Omental fat pad (tissue), 4 donors: Measurements from ENCODE around the gene CDC14B. TPM values are rescaled to one million over a fixed set of nuclear protein-coding genes. Genes with fewer than 3 reads are reported as not detected.
"Not testable (repeated sequence)": the region's sequence is repeated elsewhere in the genome, so short reads cannot be mapped to it uniquely, and the experiment has no call there.

Experiments
- ATAC-seq: fragments of 150-250 bp; one replicate; pipeline ENCODE4 v1.9.1; 2016; ENCODE audit warnings: mild to moderate bottlenecking, moderate library complexity; ENCODE audit not compliant: low FRiP score
- DNase-seq: peaks from one replicate; pipeline ENCODE4 v3.0.0-alpha.2; 2019; ENCODE audit warnings: low spot score
- total RNA-seq, 4 donors: library from RNA; depleted of rRNA; stranded (reverse); fragments of >200 nt; gene quantifications; one replicate each; pipeline ENCODE4 v1.1.0, GENCODE V29; 2016
- TF ChIP-seq, protein P1 (sequence below), 3 donors: fragments of 450-650 bp; IDR thresholded peaks; one replicate each; pipeline ENCODE4 v1.5.1; 2016 to 2017; ENCODE audit warnings: antibody characterized with exemption in 3 of 3, mild to moderate bottlenecking in 3 of 3, moderate library complexity in 2 of 3

CDC14B gene
- 10 to 100 TPM; 14.4 to 40.5 (median 21.5) TPM for total RNA-seq

DNA sequence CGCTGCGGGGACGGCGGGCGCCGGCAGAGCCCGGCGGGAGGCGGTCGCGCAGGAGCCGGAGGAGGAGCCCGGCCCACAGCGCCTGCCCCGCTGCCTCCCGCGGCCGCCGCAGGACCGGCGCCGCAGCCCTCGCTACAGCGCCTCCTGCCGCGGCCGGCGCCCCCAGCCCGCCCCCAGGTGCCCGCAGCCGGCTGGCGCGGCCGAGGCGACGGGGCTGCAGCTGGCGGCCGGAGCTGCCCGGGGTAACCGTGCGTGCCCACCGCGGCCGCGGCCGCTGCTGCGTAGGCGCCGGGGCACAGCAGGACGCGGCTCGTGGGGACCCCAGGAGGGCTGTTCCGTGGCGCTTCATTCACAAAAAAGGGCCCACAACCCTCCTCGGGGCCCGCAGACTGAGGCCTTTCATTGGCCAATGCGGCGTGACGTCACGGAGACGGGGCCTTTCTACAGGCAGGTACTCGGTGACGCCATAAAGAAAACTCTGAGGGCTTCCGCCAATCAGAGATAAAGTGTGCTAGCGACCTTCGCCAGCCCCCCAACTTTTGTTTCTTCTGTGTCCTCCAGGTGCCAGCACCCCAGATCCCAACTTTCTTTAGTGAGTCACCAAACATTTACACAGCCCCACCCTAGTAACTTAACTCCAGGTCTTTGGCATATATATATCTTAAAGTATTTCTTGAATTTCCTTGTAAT, at the start of gene CDC14B:
Gene CDC14B (minus strand): TSS at position 353 of the 690 bp plus-strand sequence. CDS start 465 bp downstream, outside the sequence.
- DNase-seq (peak; percentile 89), ATAC-seq (peak; percentile 85)
- TF ChIP-seq, protein P1, sequence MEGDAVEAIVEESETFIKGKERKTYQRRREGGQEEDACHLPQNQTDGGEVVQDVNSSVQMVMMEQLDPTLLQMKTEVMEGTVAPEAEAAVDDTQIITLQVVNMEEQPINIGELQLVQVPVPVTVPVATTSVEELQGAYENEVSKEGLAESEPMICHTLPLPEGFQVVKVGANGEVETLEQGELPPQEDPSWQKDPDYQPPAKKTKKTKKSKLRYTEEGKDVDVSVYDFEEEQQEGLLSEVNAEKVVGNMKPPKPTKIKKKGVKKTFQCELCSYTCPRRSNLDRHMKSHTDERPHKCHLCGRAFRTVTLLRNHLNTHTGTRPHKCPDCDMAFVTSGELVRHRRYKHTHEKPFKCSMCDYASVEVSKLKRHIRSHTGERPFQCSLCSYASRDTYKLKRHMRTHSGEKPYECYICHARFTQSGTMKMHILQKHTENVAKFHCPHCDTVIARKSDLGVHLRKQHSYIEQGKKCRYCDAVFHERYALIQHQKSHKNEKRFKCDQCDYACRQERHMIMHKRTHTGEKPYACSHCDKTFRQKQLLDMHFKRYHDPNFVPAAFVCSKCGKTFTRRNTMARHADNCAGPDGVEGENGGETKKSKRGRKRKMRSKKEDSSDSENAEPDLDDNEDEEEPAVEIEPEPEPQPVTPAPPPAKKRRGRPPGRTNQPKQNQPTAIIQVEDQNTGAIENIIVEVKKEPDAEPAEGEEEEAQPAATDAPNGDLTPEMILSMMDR (IDR thresholded peaks at IDR 0.05) = no peak

DNA sequence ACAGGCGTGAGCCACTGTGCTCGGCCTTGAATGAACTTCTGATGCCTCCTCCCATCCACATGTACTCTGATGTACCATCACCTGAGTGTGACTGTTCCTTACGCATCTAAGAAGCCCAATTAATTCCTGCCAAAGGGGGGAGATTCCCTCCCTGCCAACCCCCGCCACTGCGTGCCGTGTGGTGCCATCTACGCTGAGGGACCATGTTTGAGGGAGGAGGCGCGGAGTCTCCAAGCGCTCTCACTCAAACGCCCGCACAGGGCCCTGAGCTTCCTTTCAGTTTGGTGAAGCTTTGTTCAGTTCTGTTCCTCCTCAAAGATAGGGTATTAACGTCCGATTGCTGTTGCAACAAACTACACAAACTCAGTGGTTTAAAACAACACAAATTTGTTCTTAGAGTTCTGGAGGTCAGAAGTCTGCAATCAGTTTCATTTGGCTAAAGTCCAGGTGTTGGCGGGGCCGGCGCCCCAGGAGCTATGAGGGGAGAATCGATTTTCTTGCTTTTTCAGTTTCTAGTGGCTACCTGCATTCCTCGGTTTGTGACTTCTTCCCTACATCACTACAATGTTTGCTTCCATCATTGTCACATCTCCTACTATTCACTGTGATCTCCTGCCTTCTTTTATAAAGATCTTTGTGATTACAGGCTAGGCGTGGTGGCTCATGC, 49.4 kb upstream of the CDC14B start:
- TF ChIP-seq, protein P1 (IDR thresholded peaks at IDR 0.05) = no peak
- DNase-seq (no peak), ATAC-seq (no peak)

DNA sequence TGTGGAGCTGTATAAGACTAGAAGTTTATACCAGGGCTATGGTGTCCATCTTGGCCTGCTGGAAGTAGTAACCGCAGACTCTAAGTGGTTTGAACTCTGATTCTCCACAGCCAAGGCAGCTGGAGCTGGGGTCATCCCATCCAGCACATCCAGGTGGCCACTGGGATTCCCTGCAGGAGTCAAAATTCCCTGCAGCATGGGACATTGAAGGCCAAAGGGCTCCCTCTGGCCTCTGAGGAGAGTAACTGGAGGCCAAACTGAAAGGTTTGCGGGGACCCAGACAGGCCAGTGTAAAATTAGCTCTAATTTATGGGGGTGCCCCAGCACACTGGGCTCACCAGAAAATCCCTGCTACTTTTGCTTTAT, 47.7 kb upstream of the CDC14B start:
- DNase-seq (no peak), ATAC-seq (no peak)
- TF ChIP-seq, protein P1 (IDR thresholded peaks at IDR 0.05) = no peak

DNA sequence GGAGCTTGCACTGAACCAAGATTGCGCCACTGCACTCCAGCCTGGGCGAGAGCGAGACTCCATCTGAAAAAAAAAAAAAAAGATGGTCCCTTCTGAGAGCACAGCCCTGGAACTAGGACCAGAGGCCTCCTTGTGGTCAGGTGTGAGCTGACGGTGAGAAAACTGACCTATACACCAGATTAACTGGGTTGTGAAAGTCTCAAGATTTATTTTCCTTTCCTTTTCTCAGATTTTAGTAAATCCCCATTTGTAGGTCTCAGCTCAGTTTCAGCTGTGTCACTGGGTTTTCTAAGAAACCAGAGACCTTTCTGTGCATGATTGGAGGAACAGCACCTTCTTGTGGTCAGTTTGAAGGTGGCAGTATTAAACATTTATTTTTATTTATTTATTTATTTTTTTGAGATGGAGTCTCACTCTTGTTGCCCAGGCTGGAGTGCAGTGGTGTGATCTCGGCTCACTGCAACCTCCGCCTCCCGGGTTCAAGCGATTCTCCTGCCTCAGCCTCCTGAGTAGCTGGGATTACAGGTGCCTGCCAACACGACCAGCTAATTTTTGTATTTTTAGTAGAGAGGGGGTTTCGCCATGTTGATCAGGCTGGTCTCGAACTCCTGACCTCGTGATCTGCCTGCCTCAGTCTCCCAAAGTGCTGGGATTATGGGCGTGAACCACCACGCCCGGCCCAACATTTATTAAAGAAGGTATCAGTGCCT, 47.2 kb upstream of the CDC14B start:
- DNase-seq = not testable (repeated sequence)
- TF ChIP-seq, protein P1 (IDR thresholded peaks at IDR 0.05) = peak in 1 of 3 donors; percentile 12
- peak; percentile 58 for ATAC-seq

DNA sequence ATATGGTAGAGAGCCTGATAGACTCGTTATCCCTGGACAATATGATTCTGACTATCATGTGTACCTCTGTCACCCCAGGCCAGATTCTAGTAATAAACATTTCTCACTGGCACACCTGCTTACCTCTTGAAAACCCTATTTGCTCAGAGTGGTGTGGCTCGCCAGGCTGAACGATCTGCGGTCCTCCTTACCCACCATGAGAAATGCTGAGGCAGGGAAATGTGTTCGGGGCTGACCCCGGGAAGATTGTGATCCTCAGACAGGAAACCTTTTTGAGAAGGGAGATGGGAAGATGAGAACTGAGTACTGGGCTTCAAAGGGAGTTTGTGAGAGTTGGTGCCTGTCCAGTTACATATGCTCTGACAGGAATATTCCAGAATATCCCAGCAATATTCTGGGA, 46.1 kb upstream of the CDC14B start:
- ATAC-seq (no peak), DNase-seq (no peak)
- TF ChIP-seq, protein P1 (IDR thresholded peaks at IDR 0.05) = no peak

DNA sequence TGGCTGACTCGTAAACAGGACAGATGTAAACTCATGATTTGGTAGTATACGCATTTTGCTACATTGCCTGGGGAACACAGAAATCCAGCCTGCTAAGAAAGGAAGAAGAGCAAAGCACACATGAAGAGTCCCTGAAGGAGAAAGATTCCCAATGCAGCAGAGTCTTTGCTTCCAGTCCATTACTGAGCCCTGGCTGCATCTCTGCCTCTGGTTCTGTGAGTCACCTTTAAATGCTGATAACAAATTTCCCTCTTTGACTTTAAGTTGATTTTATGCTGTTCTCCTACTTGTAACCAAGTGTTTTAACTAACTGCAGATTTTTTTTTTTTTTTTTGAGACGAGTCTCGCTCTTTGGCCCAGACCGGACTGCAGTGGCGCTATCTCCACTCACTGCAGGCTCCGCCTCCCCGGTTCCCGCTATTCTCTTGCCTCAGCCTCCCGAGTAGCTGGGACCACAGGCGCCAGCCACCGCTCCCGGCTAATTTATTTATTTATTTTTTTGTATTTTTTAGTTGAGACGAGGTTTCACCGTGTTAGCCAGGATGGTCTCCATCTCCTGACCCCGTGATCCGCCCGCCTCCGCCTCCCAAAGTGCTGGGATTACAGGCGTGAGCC, 44.0 kb upstream of the CDC14B start:
- TF ChIP-seq, protein P1 (IDR thresholded peaks at IDR 0.05) = no peak
- ATAC-seq = no peak

More for the DNA sequence above, 44.0 kb upstream of the CDC14B start:
- DNase-seq = no peak
